Esophagus squamous epithelium (tissue), 5 donors: ENCODE data around the gene EHD4. TPM values are rescaled to one million over a fixed set of nuclear protein-coding genes. Genes with fewer than 3 reads are reported as not detected.

Experiments used
- DNase-seq: peaks from one replicate; lab custom pipeline; 2025; lab: John Stamatoyannopoulos, UW
- H3K27ac ChIP-seq, 4 donors: fragments of 200-600 bp; sonication (generic); one replicate each; pipeline ENCODE4 v1.5.1; 2016 to 2019; ENCODE audit warnings: mild to moderate bottlenecking in 1 of 4
- H3K27me3 ChIP-seq, 4 donors: fragments of 200-600 bp; sonication (generic); 1 replicate in 3 of 4; 2 replicates in 1 of 4; pipeline versions ENCODE4 v1.5.1 to v1.6.0; 2017 to 2021; ENCODE audit warnings: antibody characterized with exemption in 1 of 4
- H3K36me3 ChIP-seq, 3 donors: fragments of 200-600 bp; sonication (generic); one replicate each; pipeline ENCODE4 v1.5.1; 2016 to 2019
- H3K4me1 ChIP-seq, 3 donors: fragments of 200-600 bp; sonication (generic); one replicate each; pipeline ENCODE4 v1.5.1; 2017 to 2019
- H3K4me3 ChIP-seq, 4 donors: fragments of 200-600 bp; sonication (generic); 1 replicate in 3 of 4; 2 replicates in 1 of 4; pipeline ENCODE4 v1.5.1; 2016 to 2019; ENCODE audit warnings: mild to moderate bottlenecking in 2 of 4, moderate library complexity in 1 of 4
- H3K9me3 ChIP-seq, 3 donors: fragments of 200-600 bp; sonication (generic); one replicate each; pipeline ENCODE4 v1.5.1; 2016 to 2019
- POLR2A ChIP-seq, 4 donors: fragments of 450-650 bp; IDR thresholded peaks; one replicate each; pipeline ENCODE4 v1.6.1; 2017; ENCODE audit warnings: antibody characterized with exemption in 4 of 4, mild to moderate bottlenecking in 4 of 4, moderate library complexity in 3 of 4
- WGBS, 2 donors: methylation state at CpG; one replicate each; pipeline ENCODE4 v1.1.5; 2018; 5-methylcytosine and 5-hydroxymethylcytosine counted together
- intact Hi-C: fragments of 100-400 bp; cut with DNase I; formaldehyde crosslinking; loops from one replicate; pipeline ENCODE4 v1.15.0; 2022
- total RNA-seq, 4 donors: library from RNA; depleted of rRNA; stranded (reverse); fragments of >200 nt; gene quantifications; one replicate each; pipeline ENCODE4 v1.1.0, GENCODE V29; 2016
- TF ChIP-seq, protein P1 (sequence below), 6 experiments: fragments of 450-650 bp in 4 of 6; fragments of 200-600 bp in 2 of 6; sonication (generic) in 2 of 6; IDR thresholded peaks; one replicate each; pipeline ENCODE4 v1.5.1; 2016 to 2019; ENCODE audit warnings: antibody characterized with exemption in 6 of 6, mild to moderate bottlenecking in 4 of 6, moderate library complexity in 4 of 6
- donor health status: DM: yes; HTN: yes; CAD: no.

Gene EHD4
- total RNA-seq, 4 donors from 2014 or later, result 25.4 to 45.3 (median 27.8) TPM

DNA sequence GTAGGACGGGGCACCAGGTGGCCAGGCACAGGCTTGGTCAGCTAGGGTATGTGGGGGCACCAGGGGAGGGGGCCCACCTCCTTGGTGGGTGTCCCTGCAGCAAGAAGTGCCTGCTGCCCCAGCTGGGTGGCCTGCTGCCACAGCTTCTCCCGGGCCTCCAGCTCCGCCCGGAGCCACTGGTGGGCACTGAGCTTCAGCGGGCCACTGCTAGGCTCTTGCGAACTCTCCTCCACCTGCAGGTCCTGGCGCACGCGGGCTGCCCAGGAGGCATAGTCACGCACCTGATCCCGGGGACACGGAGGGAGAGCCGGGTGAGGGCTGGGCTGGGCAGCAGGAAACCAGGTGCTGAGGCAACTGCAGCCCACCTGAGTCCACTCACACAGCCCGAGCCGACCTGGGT is 104.0 kb downstream of the EHD4 start:
- intact Hi-C loops, result no loop called here
- Histone ChIP-seq H3K9me3 (no peaks in the 10 kb centered on the region), H3K27ac (no peak overlapping the region), H3K36me3 (no peaks in the 10 kb centered on the region), H3K4me3 (no peak overlapping the region), H3K27me3 (no peaks in the 10 kb centered on the region), H3K4me1 (peaks cover 0 to 38% (median 17%) of the 10 kb centered on the region in 3 donors)
- TF ChIP-seq, protein P1, sequence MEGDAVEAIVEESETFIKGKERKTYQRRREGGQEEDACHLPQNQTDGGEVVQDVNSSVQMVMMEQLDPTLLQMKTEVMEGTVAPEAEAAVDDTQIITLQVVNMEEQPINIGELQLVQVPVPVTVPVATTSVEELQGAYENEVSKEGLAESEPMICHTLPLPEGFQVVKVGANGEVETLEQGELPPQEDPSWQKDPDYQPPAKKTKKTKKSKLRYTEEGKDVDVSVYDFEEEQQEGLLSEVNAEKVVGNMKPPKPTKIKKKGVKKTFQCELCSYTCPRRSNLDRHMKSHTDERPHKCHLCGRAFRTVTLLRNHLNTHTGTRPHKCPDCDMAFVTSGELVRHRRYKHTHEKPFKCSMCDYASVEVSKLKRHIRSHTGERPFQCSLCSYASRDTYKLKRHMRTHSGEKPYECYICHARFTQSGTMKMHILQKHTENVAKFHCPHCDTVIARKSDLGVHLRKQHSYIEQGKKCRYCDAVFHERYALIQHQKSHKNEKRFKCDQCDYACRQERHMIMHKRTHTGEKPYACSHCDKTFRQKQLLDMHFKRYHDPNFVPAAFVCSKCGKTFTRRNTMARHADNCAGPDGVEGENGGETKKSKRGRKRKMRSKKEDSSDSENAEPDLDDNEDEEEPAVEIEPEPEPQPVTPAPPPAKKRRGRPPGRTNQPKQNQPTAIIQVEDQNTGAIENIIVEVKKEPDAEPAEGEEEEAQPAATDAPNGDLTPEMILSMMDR (IDR thresholded peaks at IDR 0.05), result no peak
- no peak for TF ChIP-seq POLR2A (IDR thresholded peaks at IDR 0.05)
- WGBS, 2 donors, result 70 to 95% methylated on average over 5 to 9 of the region's 15 CpGs
- no peak for DNase-seq

DNA sequence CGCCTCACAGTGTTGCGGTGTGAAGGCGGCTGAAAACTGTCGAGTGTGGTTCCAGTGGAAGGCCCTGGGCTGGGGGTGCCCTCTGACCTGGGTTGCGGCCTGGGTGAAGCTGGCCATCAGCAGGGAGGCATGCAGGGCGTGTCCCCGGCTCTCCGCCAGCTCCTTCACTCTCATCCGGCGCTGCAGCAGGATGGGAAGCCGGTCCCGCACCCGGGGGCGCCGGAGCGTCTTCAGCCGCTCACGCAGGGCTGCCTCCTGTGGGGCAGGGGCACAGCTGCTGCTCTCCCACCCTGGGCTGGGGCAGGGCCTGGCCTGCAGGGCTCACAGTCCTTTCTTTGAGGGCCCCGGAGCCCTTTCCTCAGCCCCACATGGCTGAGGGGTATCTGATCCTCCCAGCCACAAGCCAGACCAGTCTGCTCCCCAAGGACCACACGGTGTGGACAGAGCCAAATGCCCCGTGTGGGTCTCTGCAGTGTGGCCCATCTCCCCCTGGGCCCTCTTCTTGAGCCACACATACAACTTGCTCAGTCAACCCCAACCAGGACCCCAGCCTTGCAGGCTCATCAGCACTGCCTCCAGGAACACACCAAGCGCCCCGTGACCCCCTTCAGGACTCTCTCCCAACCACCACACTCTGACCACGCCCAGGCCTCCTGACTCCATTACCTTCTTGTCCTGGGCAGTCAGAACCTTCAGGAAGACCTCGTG is 105.3 kb downstream of the EHD4 start:
- no peak for TF ChIP-seq POLR2A (IDR thresholded peaks at IDR 0.05)
- TF ChIP-seq, protein P1 (IDR thresholded peaks at IDR 0.05), result no peak
- 33 to 85% methylated on average over 3 to 4 of the region's 25 CpGs for WGBS, 2 donors
- Histone ChIP-seq H3K27ac (no peak overlapping the region), H3K4me1 (peaks cover 0 to 26% (median 17%) of the 10 kb centered on the region in 3 donors), H3K27me3 (no peaks in the 10 kb centered on the region), H3K4me3 (no peak overlapping the region), H3K36me3 (no peaks in the 10 kb centered on the region), H3K9me3 (no peaks in the 10 kb centered on the region)
- intact Hi-C loops, result no loop called here
- no peak for DNase-seq

DNA sequence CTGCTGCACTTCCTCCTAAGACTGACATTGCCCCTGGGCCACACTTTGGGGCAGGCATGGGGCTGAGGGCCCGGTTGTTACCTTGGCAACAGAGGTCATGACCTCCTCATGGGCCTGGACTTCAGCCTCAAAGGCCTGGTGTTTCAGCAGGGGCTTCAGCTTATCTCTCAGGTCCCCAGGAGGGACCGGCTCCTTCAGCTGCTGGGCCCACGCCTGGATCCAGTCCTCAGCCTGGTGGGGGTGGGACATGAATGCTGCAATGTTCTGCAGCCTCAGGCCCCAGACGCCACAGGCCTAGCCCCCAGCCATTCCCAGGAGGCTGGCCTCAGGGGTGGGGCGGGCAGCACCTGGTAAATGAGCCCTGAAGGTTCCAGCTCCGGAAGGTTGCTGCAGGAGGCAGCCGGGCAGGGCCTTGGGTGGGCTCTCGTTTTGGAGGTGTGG is 106.1 kb downstream of the EHD4 start:
- TF ChIP-seq POLR2A (IDR thresholded peaks at IDR 0.05), result no peak
- TF ChIP-seq, protein P1 (IDR thresholded peaks at IDR 0.05), result no peak

DNA sequence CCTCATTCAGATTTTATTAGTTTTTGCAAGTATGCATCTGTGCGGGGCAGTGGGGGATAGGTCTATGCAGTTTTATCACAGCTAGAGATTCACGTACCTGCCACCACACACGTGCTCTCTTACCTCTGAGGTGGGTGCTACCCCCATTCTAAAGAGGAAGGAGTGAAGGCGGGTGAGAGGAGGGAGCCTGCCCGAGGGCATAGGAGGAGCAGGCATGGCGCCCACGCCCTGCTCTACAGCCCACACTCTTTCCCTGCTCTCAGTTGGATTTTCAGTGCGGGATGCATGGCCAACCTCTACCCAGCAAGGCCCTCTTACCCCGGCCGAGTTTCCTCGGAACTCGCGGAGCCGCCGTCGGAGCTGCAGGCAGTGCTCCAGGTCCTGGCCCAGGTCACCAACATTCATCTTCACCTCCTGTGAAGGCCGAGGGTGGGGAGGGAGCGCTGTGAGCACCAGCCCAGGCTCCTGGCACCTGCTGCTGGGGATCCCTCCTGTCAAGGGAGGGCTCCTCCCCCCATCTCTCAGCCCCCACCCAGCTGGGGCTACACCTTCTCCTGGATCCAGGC is 106.8 kb downstream of the EHD4 start:
- Histone ChIP-seq H3K4me1 (peaks cover 0 to 21% (median 11%) of the 10 kb centered on the region in 3 donors), H3K4me3 (no peak overlapping the region), H3K9me3 (no peaks in the 10 kb centered on the region), H3K36me3 (no peaks in the 10 kb centered on the region), H3K27ac (no peak overlapping the region), H3K27me3 (peaks cover 0 to under 1% (median 0%) of the 10 kb centered on the region in 4 donors)
- intact Hi-C loops, result no loop called here
- TF ChIP-seq, protein P1 (IDR thresholded peaks at IDR 0.05), result no peak
- no peak for TF ChIP-seq POLR2A (IDR thresholded peaks at IDR 0.05)
- WGBS, 2 donors, result 69 to 81% methylated on average over 4 to 11 of the region's 18 CpGs
- DNase-seq, result no peak

More for the DNA sequence above, 106.1 kb downstream of the EHD4 start:
- intact Hi-C loops, result no loop called here
- H3K4me1 ChIP-seq, result peaks cover 0 to 25% (median 17%) of the 10 kb centered on the region in 3 donors
- H3K27me3 ChIP-seq, result no peaks in the 10 kb centered on the region
- no CpG with 5 or more reads among the region's 8 CpGs for WGBS, 2 donors
- no peaks in the 10 kb centered on the region for H3K36me3 ChIP-seq
- H3K27ac ChIP-seq, result no peak overlapping the region
- H3K4me3 ChIP-seq, result no peak overlapping the region
- DNase-seq, result no peak
- no peaks in the 10 kb centered on the region for H3K9me3 ChIP-seq

DNA sequence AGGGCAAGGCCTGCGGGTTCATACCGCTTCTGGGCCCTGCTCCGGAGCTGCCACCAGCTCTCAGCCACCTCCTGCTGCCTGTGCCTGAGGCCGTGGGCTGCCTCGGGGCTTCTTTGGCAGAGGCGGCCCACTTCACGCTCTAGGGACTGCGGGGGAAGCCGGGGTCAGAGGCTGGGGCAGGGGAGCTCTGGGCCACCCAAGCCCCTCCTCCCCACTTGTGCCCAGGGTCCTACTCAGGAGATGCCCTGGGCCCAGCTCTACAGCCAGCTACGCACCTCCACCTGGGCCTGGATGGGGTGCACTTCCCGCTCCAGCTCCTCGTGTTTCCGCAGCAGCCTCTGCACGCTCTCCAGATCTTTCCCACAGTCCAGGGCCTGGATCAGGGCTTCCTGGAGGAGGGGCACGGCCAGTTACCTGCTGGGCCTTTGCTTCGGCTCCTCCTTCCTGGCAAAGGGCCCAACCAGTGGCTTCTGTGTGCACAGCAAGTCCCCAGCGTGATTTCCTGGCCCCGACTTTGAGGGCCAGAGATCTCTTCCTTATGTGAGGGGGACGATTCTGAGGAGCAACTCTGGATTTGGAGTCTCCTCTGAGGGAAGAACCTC is 109.7 kb downstream of the EHD4 start:
- intact Hi-C loops, result no loop called here
- Histone ChIP-seq H3K4me3 (no peak overlapping the region), H3K27me3 (peaks cover 0 to 3% (median 0%) of the 10 kb centered on the region in 4 donors), H3K9me3 (no peaks in the 10 kb centered on the region), H3K4me1 (peaks cover 0 to 24% (median 0%) of the 10 kb centered on the region in 3 donors), H3K27ac (no peak overlapping the region), H3K36me3 (no peaks in the 10 kb centered on the region)
- 80 to 82% methylated on average over 7 to 10 of the region's 19 CpGs for WGBS, 2 donors
- no peak for DNase-seq
- TF ChIP-seq POLR2A (IDR thresholded peaks at IDR 0.05), result no peak
- TF ChIP-seq, protein P1 (IDR thresholded peaks at IDR 0.05), result no peak
